Measurements from ENCODE around the gene RER1. TPM values are rescaled to one million over a fixed set of nuclear protein-coding genes. Genes with fewer than 3 reads are reported as not detected.
A peak's percentile ranks its signal among the peaks of the same experiment; 100 is the strongest.

The RER1 gene
- total RNA-seq, 1 donor from 2014 or later = 163 TPM

- ATAC-seq (no peak), DNase-seq (ENCODE audit: low spot score) (no peak)
Measured at GRCh38 chr1:2404890-2405511, 13.4 kb downstream of the RER1 start.

DNA sequence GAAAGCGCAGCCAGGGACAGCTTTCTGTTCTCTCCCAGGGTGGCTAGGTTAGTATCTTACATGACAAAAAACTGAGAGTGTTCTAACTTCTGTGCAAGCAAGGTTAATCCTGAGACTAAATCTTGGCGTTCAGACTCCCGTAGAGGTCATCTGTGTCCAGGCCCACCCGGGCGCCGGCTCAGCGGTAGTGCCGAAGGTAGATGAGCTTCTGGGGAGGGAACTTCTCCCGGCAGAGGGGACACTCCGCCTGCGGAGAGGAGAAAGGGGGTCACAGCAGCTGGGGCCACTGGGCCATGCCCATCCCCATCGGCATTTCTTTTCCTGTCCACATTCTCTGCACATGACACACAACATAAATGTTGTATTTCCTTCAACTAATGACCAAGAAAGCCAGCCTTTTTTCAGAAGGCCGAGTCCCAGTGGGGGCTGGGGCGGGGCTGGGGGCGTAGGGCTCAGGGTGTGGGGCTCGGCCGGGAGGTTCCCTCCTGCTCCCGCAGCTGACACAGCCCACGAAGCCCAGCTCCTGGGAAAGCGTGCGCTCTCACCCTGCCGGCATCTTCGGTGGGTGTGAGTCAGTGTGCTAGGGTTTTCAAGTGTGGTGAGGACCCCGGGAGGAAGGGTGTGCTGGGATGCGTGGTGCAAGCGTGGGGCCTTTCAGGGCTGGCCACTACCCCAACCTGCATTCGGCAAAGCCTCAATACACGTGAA is 14.1 kb downstream of the RER1 start:
- no peak for DNase-seq (ENCODE audit: low spot score)
- no peak for ATAC-seq

GRCh38 chr1:2406451-2407041 is 14.9 kb downstream of the RER1 start:
- no peak for ATAC-seq
- DNase-seq (ENCODE audit: low spot score) = no peak

GRCh38 chr1:2407166-2407990 is 15.7 kb downstream of the RER1 start:
- DNase-seq (ENCODE audit: low spot score) (peak; percentile 68), ATAC-seq (peak; percentile 50)

- no peak for DNase-seq (ENCODE audit: low spot score)
- ATAC-seq = no peak
Measured at GRCh38 chr1:2407991-2408275, 16.3 kb downstream of the RER1 start.

DNA sequence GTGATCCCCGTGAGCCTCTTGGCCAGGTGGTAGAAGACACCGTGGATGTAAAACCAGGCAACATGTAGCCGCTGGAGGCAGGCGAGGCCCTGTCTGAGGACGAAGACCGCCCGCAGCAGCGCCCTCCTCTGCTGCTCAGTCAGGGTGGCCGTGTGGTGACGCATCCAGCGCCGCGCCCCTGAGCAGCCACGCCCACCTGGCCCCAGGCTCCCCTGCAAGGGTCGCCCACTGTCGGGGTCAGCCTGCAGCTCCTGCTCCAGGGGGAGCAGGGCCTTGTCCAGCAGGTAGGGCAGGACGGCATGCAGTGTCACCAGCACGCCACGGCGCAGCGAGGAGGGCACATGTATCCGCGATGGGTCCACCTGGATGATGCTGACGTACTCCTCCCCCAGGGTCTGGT is 16.8 kb downstream of the RER1 start:
- DNase-seq (ENCODE audit: low spot score) = no peak

GRCh38 chr1:2408859-2409276 is 17.2 kb downstream of the RER1 start:
- ATAC-seq (peak; percentile 60), DNase-seq (ENCODE audit: low spot score) (peak; percentile 92)

More for the DNA sequence above, 16.8 kb downstream of the RER1 start:
- ATAC-seq = no peak

DNA sequence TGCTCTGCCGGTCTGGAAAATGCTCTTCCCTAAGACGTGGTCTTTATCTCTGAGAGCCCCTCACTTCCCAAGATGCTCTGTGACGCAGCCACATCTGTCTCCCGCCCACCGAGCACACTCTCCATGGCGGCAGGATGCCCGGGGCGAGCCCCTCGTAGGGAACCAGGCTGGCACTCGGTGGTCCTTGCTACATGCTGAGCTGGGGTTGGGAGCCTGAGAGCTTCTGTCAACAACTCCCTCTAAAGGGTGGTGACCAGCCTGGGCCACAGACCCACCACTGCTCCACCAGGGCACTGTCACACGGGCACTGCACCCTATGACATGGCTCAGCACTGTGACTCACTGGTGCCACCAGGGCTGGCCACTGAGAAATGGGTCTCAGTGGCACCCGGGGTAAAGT is 18.1 kb downstream of the RER1 start:
- no peak for ATAC-seq
- no peak for DNase-seq (ENCODE audit: low spot score)

- DNase-seq (ENCODE audit: low spot score) (no peak), ATAC-seq (peak; percentile 2)
Measured at GRCh38 chr1:2411801-2412394, 20.3 kb downstream of the RER1 start.

- ATAC-seq (peak; percentile 83), DNase-seq (ENCODE audit: low spot score) (peak; percentile 99)
Measured at GRCh38 chr1:2412395-2412772, 20.7 kb downstream of the RER1 start, which contains the start of gene PEX10. TSS of gene PEX10 (minus strand) at chr1:2412564. CDS start at chr1:2412502, 62 bp downstream.

DNA sequence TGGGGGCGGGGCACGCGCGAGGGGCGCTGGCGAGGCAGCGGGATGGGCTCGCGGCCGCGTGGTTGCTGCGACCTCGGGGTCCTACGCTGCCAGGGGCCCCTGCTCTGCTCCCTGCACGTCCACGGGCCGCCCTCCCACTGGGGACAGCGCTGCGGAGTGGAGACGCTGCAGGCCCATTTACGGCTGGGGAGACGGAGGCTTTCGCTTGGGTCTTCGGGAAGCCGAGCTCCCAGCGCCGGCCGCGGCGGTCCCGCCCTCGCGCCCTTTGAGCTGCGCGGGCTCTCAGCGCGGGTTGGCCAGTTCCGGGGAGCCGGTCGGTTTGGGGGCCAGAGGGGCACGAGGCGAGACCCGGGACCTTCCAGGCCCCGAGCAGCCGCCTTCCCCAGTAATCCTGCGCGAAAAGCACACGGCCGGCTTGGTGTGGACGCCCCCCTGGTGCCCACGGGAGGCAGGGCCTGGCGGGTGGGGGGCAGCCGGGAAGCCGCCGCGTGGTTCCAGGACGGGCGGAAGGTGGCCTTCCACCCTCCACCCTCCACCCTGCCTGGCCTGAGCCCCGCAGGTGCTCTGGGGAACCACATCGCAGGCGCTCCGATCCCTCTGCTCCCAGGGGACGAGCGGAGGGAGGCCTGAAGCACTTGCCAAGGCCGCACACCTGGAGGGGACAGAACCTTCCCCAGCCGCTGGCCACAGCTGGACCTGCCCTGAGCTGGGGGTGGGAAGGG is 21.3 kb downstream of the RER1 start:
- ATAC-seq (peak; percentile 53), DNase-seq (ENCODE audit: low spot score) (no peak)

DNA sequence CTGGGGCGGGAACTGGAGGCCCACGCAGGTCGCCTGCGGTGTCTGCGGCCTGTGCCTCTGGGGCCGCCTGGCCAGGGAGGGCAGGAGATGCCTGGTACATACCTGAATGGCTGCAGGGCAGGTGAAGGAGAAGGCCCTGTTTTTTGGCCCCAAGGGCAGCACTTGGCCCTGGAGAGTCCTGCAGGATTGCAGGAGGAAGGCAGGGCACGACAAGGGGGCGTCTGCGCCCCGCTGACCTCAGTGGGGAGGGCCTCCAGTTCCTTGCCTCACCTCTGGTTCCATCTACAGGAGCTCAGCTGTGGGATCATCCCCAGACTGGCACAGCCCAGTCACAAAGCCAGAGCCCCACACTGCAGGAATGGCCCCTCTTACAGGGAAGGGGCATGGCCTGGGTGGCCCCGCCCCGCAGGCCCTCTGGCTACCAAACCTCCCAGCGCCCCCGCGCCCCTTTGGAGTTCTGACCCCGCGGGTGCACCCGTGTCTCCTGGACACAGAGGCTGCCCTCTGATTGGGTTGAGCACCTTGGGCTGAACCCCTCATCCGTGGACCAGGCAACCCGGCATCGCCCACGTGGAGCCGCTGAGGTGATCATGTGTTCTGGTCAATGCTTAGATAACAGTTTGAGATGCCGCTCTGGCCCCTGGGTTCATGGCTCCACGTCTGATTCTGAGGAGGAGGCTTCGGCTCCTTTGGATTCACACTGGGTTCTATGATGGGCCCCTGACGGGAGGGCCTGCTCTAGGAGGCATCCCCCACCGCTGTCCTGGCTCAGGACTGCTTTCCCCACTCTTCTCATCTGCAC is 22.1 kb downstream of the RER1 start:
- DNase-seq (ENCODE audit: low spot score) = peak; percentile 59
- peak; percentile 1 for ATAC-seq

DNA sequence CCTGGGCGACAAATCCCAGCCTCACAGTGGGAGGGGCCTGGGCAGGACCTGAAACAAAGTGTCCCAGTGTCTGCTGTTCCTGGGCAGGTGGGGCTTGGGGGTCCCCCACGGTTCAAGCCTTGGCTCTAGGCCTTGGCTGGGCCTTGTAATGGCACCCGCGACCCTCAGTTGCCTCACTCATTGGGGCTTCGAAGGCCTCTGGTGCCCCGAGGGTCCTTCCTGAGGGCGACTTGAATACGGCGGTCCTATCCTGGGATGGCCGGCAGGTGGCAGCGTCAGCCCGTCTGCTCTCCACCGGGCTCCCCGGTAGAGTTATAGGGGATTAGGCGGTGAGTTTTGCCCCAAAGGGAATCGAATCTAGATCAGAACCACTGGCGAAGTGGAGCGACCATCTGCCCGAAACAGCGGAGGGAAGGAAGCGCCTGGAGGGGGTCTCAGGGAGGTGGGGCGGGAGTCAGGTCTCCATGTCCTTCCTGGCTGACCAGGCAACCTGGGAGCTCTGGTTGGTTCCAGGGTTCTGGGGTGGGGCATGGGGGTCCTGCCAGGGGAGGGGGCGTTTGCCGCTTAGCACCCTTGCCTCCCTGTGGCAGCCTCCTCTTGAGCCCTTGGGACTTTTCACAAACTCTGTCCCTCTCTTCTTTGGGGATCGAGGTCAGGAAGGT is 22.8 kb downstream of the RER1 start:
- DNase-seq (ENCODE audit: low spot score) = peak; percentile 77
- peak; percentile 45 for ATAC-seq

- ATAC-seq (no peak), DNase-seq (ENCODE audit: low spot score) (no peak)
Measured at GRCh38 chr1:2415337-2415736, 23.7 kb downstream of the RER1 start.

DNA sequence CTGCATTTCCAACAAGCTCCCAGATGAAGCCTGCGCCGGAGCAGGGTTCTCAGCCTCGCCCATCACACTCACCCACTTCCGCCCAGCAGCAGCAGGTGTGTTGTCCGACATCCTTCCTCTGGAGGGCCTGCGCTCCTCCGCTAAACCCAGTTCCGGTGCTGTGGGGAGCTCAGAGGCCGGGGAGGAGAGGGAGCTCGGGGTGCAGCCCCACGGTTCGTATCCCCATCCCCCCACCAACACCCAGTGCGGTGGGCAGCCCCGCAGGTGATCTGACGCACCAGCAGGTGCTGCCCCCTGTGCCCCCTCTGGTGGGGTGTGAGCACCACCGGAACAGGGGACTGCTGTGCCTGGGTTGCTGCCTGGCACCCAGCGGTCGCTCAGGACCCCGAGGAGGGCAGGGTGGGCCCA is 24.2 kb downstream of the RER1 start:
- no peak for ATAC-seq
- no peak for DNase-seq (ENCODE audit: low spot score)

GRCh38 chr1:2416403-2416802 is 24.8 kb downstream of the RER1 start:
- ATAC-seq (no peak), DNase-seq (ENCODE audit: low spot score) (no peak)

- no peak for DNase-seq (ENCODE audit: low spot score)
- ATAC-seq = no peak
Measured at GRCh38 chr1:2417083-2417832, 25.6 kb downstream of the RER1 start.

DNA sequence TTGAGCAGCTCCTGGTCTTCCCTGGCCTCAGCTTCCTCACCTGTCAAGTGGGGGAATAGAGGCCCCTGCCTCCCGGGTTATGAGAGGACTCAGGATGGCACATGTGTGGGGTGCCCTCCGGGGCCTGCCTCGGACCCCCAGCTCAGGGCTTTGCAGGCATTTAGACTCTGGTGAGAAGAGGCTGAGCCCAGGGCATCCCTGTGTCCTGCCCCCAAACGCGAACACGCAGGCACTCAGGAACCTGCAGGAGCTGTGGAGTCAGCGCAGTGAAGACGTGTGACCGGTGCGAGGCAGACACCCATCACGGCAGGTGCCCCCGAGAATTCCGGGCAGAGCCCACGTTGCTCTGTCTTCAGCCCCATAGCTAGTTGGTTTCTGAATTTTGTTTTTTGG is 26.2 kb downstream of the RER1 start:
- DNase-seq (ENCODE audit: low spot score) (no peak), ATAC-seq (no peak)

Data from left lobe of liver (tissue), 2 donors.